Astrocyte of the spinal cord (primary cell): ENCODE data around the gene AP3S2.

Source experiments
- DNase-seq: peaks from one replicate; pipeline ENCODE4 v3.0.0; 2011; ENCODE audit warnings: low read depth, low spot score
- H3K4me3 ChIP-seq: 2 replicates; pipeline ENCODE4 v1.5.1; 2011; ENCODE audit warnings: low read depth, mild to moderate bottlenecking, low read length, moderate library complexity
- CTCF ChIP-seq: IDR thresholded peaks from 2 replicates; pipeline ENCODE4 v1.5.1; 2012; ENCODE audit warnings: low read depth, mild to moderate bottlenecking, low read length, inconsistent platforms
- in situ Hi-C: cut with HindIII; loops from 2 replicates; pipeline ENCODE4 v1.10.0; 2017; ENCODE audit warnings: low sequenced_read_pairs

The AP3S2 gene

GRCh38 chr15:89807689-89808088 lies 86.1 kb downstream of the AP3S2 start:
- H3K4me3 ChIP-seq: no peak overlapping the region
- DNase-seq: no peak
- in situ Hi-C loops: no loop called here
- no peak for TF ChIP-seq CTCF

GRCh38 chr15:89806559-89807550 lies 86.9 kb downstream of the AP3S2 start:
- in situ Hi-C loops: no loop called here
- no peak overlapping the region for H3K4me3 ChIP-seq
- DNase-seq: no peak
- no peak for TF ChIP-seq CTCF

DNA sequence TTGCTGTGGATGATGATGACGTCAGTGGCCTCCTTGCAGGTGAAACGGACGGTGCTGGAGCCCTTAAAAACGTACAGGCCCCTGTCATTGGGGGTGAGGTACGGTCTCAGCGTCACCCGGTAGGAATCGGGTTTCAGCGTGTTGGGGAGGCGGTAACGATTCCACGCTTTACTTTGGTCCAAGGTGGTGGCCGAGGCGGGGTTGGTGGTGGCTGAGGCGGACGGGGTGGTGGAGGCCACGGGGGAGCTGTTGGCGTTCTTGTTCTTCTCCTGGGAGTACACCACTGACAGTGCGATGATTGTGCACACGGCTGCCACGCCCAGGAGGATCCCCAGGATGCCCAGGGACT lies 87.6 kb downstream of the AP3S2 start:
- no peak for TF ChIP-seq CTCF
- no peak overlapping the region for H3K4me3 ChIP-seq
- DNase-seq: no peak
- in situ Hi-C loops: no loop called here

- no peak overlapping the region for H3K4me3 ChIP-seq
- TF ChIP-seq CTCF: no peak
- in situ Hi-C loops: no loop called here
- DNase-seq: no peak
Measured at GRCh38 chr15:89805241-89806209, 88.3 kb downstream of the AP3S2 start.

DNA sequence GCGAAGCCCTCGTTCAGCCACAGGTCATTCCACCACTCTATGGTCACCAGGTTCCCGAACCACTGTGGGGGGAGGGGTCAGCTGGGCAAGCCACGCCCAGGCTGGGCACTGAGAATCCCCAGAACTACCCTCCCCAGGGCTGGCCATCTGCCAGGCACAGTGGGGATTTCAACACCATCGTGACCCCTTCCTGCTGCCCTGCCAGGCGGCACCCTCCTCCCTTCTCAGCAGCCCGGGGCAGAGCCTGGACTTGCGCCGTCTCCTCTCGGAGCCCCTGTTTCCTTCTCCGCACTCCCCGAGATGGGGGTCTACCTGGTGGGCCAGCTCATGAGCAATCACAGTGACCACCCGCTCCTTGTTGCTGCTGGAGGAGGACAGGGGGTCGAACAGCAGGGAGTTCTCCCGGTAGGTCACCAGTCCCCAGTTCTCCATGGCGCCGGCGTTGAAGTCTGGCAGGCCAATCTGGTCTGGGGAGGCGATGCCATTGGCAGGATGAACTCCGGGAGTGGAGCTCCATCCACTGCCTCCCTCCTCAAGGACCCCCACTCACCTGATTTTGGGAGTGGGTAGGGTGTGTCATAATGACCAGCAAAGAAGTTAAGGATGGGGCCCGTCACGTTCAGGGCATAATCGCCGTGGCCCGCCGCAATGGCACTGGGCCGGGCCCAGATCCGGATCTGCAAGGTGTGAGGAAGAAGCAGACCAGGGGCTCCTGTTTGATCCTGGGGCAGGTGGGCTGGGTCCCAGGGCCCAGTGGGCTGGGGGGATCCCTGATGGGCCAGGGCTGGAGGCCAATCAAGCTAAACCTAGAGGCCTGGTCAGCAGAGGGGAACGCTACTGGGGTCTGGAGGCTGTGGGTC lies 89.6 kb downstream of the AP3S2 start:
- in situ Hi-C loops: no loop called here

More for the DNA sequence above, 89.6 kb downstream of the AP3S2 start:
- no peak for TF ChIP-seq CTCF
- no peak for DNase-seq
- no peak overlapping the region for H3K4me3 ChIP-seq
